Adrenal gland (tissue), 5 donors: Measurements from ENCODE around the gene GLB1L.

Experiments
- CTCF ChIP-seq, 6 experiments: fragments of 450-650 bp in 4 of 6; fragments of 200-600 bp in 2 of 6; sonication (generic) in 1 of 6; IDR thresholded peaks; 1 replicate in 5 of 6; 2 replicates in 1 of 6; pipeline versions ENCODE4 v1.5.1 to v1.8.0; 2016 to 2021; ENCODE audit warnings: antibody characterized with exemption in 6 of 6, mild to moderate bottlenecking in 2 of 6, moderate library complexity in 1 of 6
- POLR2A ChIP-seq, 2 donors: fragments of 450-650 bp; IDR thresholded peaks; one replicate each; pipeline ENCODE4 v1.6.1; 2017; ENCODE audit warnings: antibody characterized with exemption in 2 of 2, mild to moderate bottlenecking in 2 of 2, moderate library complexity in 1 of 2
- donor health status: DM: no; HTN: no; CAD: no.

GRCh38 chr2:219248845-219249202, 3.6 kb upstream of the GLB1L start:
- TF ChIP-seq CTCF (IDR thresholded peaks at IDR 0.05), result no peak
- TF ChIP-seq POLR2A (IDR thresholded peaks at IDR 0.05), result no peak
